Heart left ventricle (tissue), 16 donors: ENCODE data around the gene SOS1. TPM values are rescaled to one million over a fixed set of nuclear protein-coding genes. Genes with fewer than 3 reads are reported as not detected.
"Not testable (repeated sequence)": the region's sequence is repeated elsewhere in the genome, so short reads cannot be mapped to it uniquely, and the experiment has no call there.

Source experiments
- ATAC-seq, 4 donors: fragments of 200-7000 bp; cut with Tn5 transposase; one replicate each; pipeline ENCODE4 v1.9.1; 2020 to 2022; ENCODE audit warnings: moderate library complexity in 4 of 4, mild to moderate bottlenecking in 3 of 4, moderate number of reproducible peaks in 1 of 4
- DNase-seq, 5 donors: peaks; one replicate each; pipeline ENCODE4 v3.0.0-alpha.2; 2020
- H3K27ac ChIP-seq, 12 donors: fragments of 200-600 bp; sonication (generic) in 4 of 12; one replicate each; pipeline versions ENCODE4 v1.5.0 to v1.8.0; 2016 to 2022; ENCODE audit warnings: mild to moderate bottlenecking in 2 of 12
- H3K27me3 ChIP-seq, 9 donors: fragments of 200-600 bp; sonication (generic) in 2 of 9; one replicate each; pipeline versions ENCODE4 v1.5.1 to v1.8.0; 2016 to 2022; ENCODE audit warnings: mild to moderate bottlenecking in 3 of 9
- H3K36me3 ChIP-seq, 9 donors: fragments of 200-600 bp; sonication (generic) in 2 of 9; one replicate each; pipeline versions ENCODE4 v1.5.0 to v1.8.0; 2018 to 2022; ENCODE audit warnings: mild to moderate bottlenecking in 2 of 9
- H3K4me1 ChIP-seq, 12 donors: fragments of 200-600 bp; sonication (generic) in 4 of 12; one replicate each; pipeline versions ENCODE4 v1.5.0 to v1.8.0; 2016 to 2022; ENCODE audit warnings: mild to moderate bottlenecking in 3 of 12
- H3K4me3 ChIP-seq, 12 donors: fragments of 200-600 bp; sonication (generic) in 4 of 12; one replicate each; pipeline versions ENCODE4 v1.5.0 to v1.8.0; 2017 to 2022; ENCODE audit warnings: mild to moderate bottlenecking in 9 of 12, moderate library complexity in 4 of 12
- H3K9me3 ChIP-seq, 12 donors: fragments of 200-600 bp; sonication (generic) in 4 of 12; one replicate each; pipeline versions ENCODE4 v1.5.0 to v1.8.0; 2016 to 2022; ENCODE audit warnings: mild to moderate bottlenecking in 1 of 12
- CTCF ChIP-seq, 12 donors: fragments of 200-600 bp; sonication (generic) in 4 of 12; IDR thresholded peaks; one replicate each; pipeline versions ENCODE4 v1.5.0 to v1.8.0; 2018 to 2022; ENCODE audit warnings: antibody characterized with exemption in 12 of 12, mild to moderate bottlenecking in 5 of 12
- POLR2A ChIP-seq, 2 donors: fragments of 450-650 bp; IDR thresholded peaks; one replicate each; pipeline ENCODE4 v1.6.1; 2017; ENCODE audit warnings: antibody characterized with exemption in 2 of 2, mild to moderate bottlenecking in 2 of 2, moderate library complexity in 2 of 2
- WGBS, 4 donors: extraction: QIAGEN DNeasy Blood & Tissue Kit in 2 of 4; methylation state at CpG; one replicate each; pipeline versions ENCODE4 v1.1.5 to v1.1.7; 2013 to 2018; 5-methylcytosine and 5-hydroxymethylcytosine counted together
- intact Hi-C, 10 donors: fragments of 100-400 bp; cut with DNase I; formaldehyde crosslinking; loops; one replicate each; pipeline versions ENCODE4 v1.11.1 to v1.14.2; 2022
- polyA plus RNA-seq, 2 donors: library from polyadenylated mRNA; stranded (reverse); fragments of 200-250 nt; gene quantifications; one replicate each; pipeline ENCODE4 v1.2.3, GENCODE V29; 2013
- total RNA-seq, 9 donors: library from RNA; depleted of rRNA in 2 of 9; stranded (reverse); fragments of >200 nt in 2 of 9; fragmentation: NEBNext Ultra II Directional in 3 of 9; extraction: Animal tissue kit (Norgen Biotek cat#: 25700) in 3 of 9; gene quantifications; one replicate each; pipeline versions ENCODE4 v1.1.0 to v1.2.4, GENCODE V29; 2016 to 2023
- donor health status: ischemic (EF 13 %, LVEDD 7.1; RV severe dilation, severe dysfunction).
- donor health status: healthy with polysubstance abuse.
- donor health status: DM: no; HTN: yes; CAD: no.
- donor health status: DM: no; HTN: no; CAD: no.
- donor health status: ischemic (EF 25% LVEDD 6.9; RV normal size, moderate dysfunction).
- donor health status: ischemic (EF 25% LVEDD 5.7; RV mildly dilated, moderate dysfunction).
- donor health status: healthy.
- donor health status: DM: yes; HTN: yes; CAD: no.
- donor health status: ischemic (EF 35%, LVEDD 5.7; RV mildly dilated, moderate dysfunction).
- donor health status: nonischemic (EF 11% LVEDD 7.7; RV severe dilation, severe dysfunction).
- donor health status: DM: yes; HTN: yes; CAD: no.
- donor health status: PGD.
- donor health status: ischemic (EF 29% LVEDD 5.4; RV normal size, mild dysfunction).
- donor health status: nonischemic (EF 23%, LVEDD 6.1; RV moderate dilation, normal function).

The SOS1 gene
- total and polyA plus RNA-seq, 11 donors: 4.7 to 54.5 (median 24.8) TPM

DNA sequence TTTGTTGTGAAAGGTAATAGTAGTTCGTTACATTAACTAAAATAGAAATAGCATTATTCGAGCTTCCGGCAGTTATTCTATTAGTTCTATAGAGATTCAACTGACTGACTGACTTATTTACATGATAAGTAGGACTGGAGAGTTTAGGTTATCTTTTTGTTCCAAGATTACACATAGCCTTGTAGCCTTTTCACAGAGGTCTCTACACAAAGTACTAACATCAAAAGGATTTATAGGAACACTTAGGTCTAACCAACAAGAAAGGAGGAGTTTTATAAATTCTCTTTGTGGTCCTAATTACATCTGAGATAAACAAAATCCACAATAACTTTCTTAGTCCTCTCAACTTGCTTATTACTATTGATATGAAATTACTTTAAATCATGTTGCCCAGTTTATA lies 62.8 kb downstream of the SOS1 start:
- H3K9me3 ChIP-seq: no peaks in the 10 kb centered on the region
- TF ChIP-seq CTCF (IDR thresholded peaks at IDR 0.05): no peak
- TF ChIP-seq POLR2A (IDR thresholded peaks at IDR 0.05): no peak
- H3K4me1 ChIP-seq: no peaks in the 10 kb centered on the region
- intact Hi-C loops: loop anchor here in 7 of 10 donors (2.0 to 5.0 kb wide), 3 partner anchors 64 to 171 kb away; partner anchors contain the start of gene SOS1 (in 3 of the 7)
- H3K4me3 ChIP-seq: no peak overlapping the region
- H3K27ac ChIP-seq: no peak overlapping the region
- H3K36me3 ChIP-seq: peaks cover 0 to 46% (median 32%) of the 10 kb centered on the region in 9 donors
- no peak for DNase-seq
- H3K27me3 ChIP-seq: no peaks in the 10 kb centered on the region
- WGBS, 4 donors: 81 to 90% (median 88%) methylated on average over 3 of the region's 3 CpGs
- no peak for ATAC-seq

DNA sequence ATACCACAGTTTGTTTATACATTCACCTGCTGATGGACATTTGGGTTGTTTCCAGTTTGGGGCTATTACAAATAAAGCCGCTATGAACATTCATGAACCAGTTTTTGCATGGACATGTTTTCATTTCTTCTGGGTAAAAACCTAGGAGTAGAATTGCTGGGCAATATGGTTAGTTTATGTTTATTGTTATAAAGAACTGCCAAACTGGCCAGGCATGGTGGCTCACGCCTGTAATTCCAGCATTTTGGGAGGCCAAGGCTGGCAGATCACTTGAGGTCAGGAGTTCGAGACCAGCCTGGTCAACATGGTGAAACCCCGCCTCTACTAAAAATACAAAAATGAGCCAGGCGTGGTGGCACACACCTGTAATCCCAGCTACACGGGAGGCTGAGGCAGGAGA lies 68.2 kb downstream of the SOS1 start:
- WGBS, 4 donors: 93 to 97% (median 96%) methylated on average over 6 of the region's 6 CpGs
- H3K9me3 ChIP-seq, H3K4me3 ChIP-seq, DNase-seq, H3K27me3 ChIP-seq, ATAC-seq, H3K27ac ChIP-seq, H3K4me1 ChIP-seq, intact Hi-C loops: not testable (repeated sequence)
- H3K36me3 ChIP-seq: peaks cover 0 to 82% (median 66%) of the 10 kb centered on the region in 9 donors

GRCh38 chr2:39050109-39050508 lies 70.7 kb downstream of the SOS1 start:
- ATAC-seq (no peak), DNase-seq (no peak)
- Histone ChIP-seq H3K4me1 (no peaks in the 10 kb centered on the region), H3K9me3 (no peaks in the 10 kb centered on the region), H3K36me3 (peaks cover 0 to 79% (median 55%) of the 10 kb centered on the region in 9 donors), H3K27me3 (no peaks in the 10 kb centered on the region), H3K4me3 (no peak overlapping the region), H3K27ac (no peak overlapping the region)
- TF ChIP-seq POLR2A (IDR thresholded peaks at IDR 0.05): no peak
- no peak for TF ChIP-seq CTCF (IDR thresholded peaks at IDR 0.05)
- intact Hi-C loops: no loop called here
- 93 to 100% (median 95%) methylated on average over 1 of the region's 1 CpG for WGBS, 4 donors

DNA sequence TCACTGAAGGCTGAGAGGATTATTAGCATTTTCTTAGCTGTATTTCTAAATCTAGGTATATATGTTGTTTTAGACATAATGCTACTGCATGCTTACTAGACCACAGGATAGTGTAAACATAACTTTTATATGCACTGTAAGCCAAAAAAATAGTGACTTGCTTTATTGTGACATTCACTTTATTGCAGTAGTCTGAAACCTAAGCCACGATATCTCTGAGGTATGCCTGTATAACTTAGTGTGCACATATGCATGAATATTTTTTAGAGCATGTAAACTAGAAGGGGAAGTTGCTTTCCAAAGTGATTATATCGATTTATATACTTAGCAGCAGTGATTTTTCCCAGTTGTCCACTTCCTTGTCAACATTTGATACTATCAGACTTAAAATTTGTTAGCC lies 81.8 kb downstream of the SOS1 start:
- Histone ChIP-seq H3K27ac (no peak overlapping the region), H3K4me3 (no peak overlapping the region), H3K4me1 (no peaks in the 10 kb centered on the region), H3K27me3 (no peaks in the 10 kb centered on the region), H3K9me3 (no peaks in the 10 kb centered on the region), H3K36me3 (peaks cover 0 to 38% (median 17%) of the 10 kb centered on the region in 9 donors)
- ATAC-seq: no peak
- intact Hi-C loops: no loop called here
- TF ChIP-seq CTCF (IDR thresholded peaks at IDR 0.05) (no peak), POLR2A (IDR thresholded peaks at IDR 0.05) (no peak)
- DNase-seq: no peak
- WGBS, 4 donors: 95 to 100% (median 97%) methylated on average over 2 of the region's 2 CpGs

DNA sequence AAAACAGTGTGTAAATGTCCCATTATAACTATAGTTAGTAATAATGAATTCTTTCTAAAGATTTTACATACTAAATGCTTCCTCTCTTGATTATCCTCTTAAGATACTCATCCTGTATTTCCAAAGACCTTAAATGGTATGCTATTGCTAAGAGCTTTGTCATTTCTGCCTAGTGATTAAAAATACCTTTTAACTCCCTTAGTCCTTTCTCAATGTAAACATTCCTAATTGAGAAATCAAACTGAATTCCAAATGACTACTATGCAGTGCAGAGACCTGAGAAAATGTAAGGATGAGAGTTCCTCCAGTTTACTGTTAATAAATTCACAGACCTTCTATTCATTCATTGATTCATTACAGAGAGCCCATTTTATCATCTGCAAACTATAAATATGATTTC lies 86.9 kb downstream of the SOS1 start:
- intact Hi-C loops: no loop called here
- no peaks in the 10 kb centered on the region for H3K9me3 ChIP-seq
- no peak for ATAC-seq
- TF ChIP-seq POLR2A (IDR thresholded peaks at IDR 0.05) (no peak), CTCF (IDR thresholded peaks at IDR 0.05) (no peak)
- H3K27ac ChIP-seq: no peak overlapping the region
- H3K36me3 ChIP-seq: peaks cover 0 to 64% (median 37%) of the 10 kb centered on the region in 9 donors
- no peaks in the 10 kb centered on the region for H3K27me3 ChIP-seq
- H3K4me3 ChIP-seq: no peak overlapping the region
- H3K4me1 ChIP-seq: no peaks in the 10 kb centered on the region
- DNase-seq: no peak
